Breast epithelium (tissue), 3 donors: ENCODE measurements around the gene QSOX2.

ENCODE experiments used
- CTCF ChIP-seq, 3 donors: fragments of 450-650 bp; IDR thresholded peaks; one replicate each; pipeline ENCODE4 v1.5.1; 2016 to 2017; ENCODE audit warnings: antibody characterized with exemption in 3 of 3, mild to moderate bottlenecking in 3 of 3, moderate library complexity in 3 of 3
- POLR2AphosphoS5 ChIP-seq, 3 donors: sonication (generic); formaldehyde crosslinking; IDR thresholded peaks; one replicate each; pipeline ENCODE4 v1.6.1; 2017; ENCODE audit warnings: antibody characterized with exemption in 3 of 3

- TF ChIP-seq POLR2AphosphoS5 (IDR thresholded peaks at IDR 0.05) = no peak
- TF ChIP-seq CTCF (IDR thresholded peaks at IDR 0.05) = no peak
Observed at GRCh38 chr9:136211006-136211405, 34.6 kb downstream of the QSOX2 start.
